ENCODE data around the gene SUN1.
"Not testable (repeated sequence)": the region's sequence is repeated elsewhere in the genome, so short reads cannot be mapped to it uniquely, and the experiment has no call there.

The SUN1 gene

DNA sequence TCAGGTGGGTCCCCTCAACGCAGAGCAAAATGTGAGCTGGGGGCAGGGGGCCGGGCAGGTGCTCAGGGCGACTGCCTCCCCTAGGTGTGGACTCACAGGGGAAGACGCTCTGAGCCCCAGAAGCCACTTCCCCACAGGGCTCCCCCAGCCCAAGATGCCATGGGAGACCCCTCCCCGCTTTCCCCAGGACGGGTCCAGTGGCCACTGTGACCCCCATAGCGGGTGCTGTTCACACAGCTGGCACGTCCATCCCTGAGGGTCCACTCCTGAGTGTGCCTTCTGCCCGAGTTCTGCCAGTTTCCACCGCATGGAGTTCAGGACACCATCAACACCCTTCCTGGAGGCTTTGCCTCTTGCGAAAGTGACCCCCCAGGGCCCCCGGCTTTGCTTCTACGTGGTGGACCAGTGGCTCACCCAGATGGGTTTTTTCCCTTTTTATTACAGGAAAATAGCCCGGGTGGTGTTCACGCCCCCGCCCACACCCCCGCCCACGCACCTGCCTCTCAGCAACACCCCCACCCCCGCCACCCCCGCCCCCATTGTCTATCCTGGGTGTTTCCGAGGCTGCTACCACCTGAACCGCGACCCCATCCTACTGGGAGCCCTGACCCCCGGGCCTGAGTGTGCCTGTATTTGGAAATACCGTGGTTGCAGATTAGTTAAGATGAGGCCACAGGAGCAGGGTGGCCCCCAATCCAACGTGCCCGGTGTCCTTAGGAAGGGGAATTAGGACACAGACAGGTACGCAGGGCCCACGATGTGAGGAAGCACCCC, 90.2 kb downstream of the SUN1 start:
- no peak for DNase-seq

DNA sequence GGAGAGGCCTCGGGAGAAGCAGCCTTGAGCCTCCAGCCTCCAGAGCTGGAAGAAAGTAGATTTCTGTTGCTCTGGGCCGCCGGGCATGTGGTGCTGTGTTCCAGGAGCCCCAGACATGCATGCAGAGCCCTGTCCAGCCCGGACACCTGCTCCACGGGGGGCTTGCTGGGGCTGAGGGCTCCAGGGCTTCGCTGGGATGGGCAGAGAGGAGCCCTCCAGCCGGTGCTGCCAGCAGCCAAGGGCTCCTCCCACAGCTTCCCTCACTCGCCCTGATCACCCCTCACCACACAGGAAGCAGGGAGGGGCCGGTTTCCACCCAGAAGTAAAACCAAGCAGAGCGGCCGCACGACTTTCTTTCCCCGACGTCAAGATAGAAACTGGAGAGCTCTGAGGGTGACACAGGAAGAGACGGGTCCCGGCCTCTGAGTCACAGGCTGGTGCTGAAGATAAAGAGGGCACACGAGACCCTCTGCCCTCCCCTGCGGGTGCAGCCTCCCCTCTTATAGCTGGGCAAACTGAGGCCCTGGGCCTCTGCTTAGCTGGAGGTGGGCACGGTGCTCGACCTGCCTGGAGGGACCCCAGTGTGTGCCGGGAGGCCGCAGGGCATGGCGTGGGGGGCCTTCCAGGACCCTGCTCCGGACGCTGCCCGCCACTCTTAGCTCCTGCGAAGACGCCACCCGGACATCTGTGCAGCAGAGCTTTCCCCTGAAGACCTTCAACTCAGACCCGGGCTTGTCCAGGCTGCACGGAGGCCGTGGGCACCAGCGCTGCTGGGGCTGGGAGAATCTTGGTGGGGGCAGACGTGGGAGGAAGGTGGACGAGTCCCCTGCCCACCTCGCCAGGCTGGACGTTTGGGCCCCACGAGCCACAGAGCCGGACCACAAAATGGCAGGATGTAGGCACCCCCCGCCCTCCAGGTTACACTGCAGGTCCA, 91.1 kb downstream of the SUN1 start:
- no peak for DNase-seq

DNA sequence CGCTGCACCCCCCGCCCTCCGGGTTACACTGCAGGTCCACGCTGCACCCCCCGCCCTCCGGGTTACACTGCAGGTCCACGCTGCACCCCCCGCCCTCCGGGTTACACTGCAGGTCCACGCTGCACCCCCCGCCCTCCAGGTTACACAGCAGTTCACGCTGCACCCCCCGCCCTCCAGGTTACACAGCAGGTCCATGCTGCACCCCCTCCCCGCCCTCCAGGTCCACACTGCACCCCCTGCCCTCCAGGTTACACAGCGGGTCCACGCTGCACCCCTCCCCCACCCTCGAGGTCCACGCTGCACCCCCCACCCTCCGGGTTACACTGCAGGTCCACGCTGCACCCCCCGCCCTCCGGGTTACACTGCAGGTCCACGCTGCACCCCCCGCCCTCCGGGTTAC, 91.8 kb downstream of the SUN1 start:
- not testable (repeated sequence) for DNase-seq

Data from retina (tissue), 1 donor.